ENCODE data around the gene FAM50B.

GRCh38 chr6:3838992-3839867 is 9.9 kb upstream of the FAM50B start:
- TF ChIP-seq, protein P1, sequence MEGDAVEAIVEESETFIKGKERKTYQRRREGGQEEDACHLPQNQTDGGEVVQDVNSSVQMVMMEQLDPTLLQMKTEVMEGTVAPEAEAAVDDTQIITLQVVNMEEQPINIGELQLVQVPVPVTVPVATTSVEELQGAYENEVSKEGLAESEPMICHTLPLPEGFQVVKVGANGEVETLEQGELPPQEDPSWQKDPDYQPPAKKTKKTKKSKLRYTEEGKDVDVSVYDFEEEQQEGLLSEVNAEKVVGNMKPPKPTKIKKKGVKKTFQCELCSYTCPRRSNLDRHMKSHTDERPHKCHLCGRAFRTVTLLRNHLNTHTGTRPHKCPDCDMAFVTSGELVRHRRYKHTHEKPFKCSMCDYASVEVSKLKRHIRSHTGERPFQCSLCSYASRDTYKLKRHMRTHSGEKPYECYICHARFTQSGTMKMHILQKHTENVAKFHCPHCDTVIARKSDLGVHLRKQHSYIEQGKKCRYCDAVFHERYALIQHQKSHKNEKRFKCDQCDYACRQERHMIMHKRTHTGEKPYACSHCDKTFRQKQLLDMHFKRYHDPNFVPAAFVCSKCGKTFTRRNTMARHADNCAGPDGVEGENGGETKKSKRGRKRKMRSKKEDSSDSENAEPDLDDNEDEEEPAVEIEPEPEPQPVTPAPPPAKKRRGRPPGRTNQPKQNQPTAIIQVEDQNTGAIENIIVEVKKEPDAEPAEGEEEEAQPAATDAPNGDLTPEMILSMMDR (conservative IDR thresholded peaks at IDR 0.05; ENCODE audit: low read length) = no peak
- TF ChIP-seq EZH2phosphoT487 (IDR thresholded peaks at IDR 0.05; ENCODE audit: borderline replicate concordance, low read depth, low read length) = no peak
